PC-3 (cell line): Measurements from ENCODE around the gene SLC35A2.

ENCODE experiments used
- CTCF ChIP-seq: fragments of 300-600 bp; sonication (generic); conservative IDR thresholded peaks from 2 replicates; pipeline ENCODE4 v1.5.1; 2017; ENCODE audit warnings: antibody characterized with exemption, low read depth, mild to moderate bottlenecking, low read length
- EZH2 ChIP-seq: fragments of 300-600 bp; sonication (generic); IDR thresholded peaks from one replicate; pipeline ENCODE4 v1.6.1; 2017; ENCODE audit warnings: antibody characterized with exemption, mild to moderate bottlenecking, low read length; ENCODE audit not compliant: unreplicated experiment

GRCh38 chrX:48923771-48924170 is 12.3 kb upstream of the SLC35A2 start:
- TF ChIP-seq CTCF = no peak
- no peak for TF ChIP-seq EZH2
